B cell (primary cell): ENCODE measurements around the gene CCDC106. TPM values are rescaled to one million over a fixed set of nuclear protein-coding genes. Genes with fewer than 3 reads are reported as not detected.

ENCODE experiments used
- ATAC-seq: fragments of 200-7000 bp; cut with Tn5 transposase; one replicate; pipeline ENCODE4 v1.10.0; 2021; ENCODE audit warnings: low read depth, mild to moderate bottlenecking, moderate number of reproducible peaks, moderate library complexity
- CTCF ChIA-PET: fragments of 350-600 bp; sonication (Branson Sonifier 250); formaldehyde crosslinking; loops from one replicate; lab custom pipeline; 2021; ENCODE audit warnings: antibody characterized with exemption, inconsistent platforms; lab: Charles Lee
- POLR2A ChIA-PET: fragments of 350-600 bp; sonication (Branson Sonifier 250); formaldehyde crosslinking; loops from one replicate; lab custom pipeline; 2021; ENCODE audit warnings: antibody characterized with exemption; lab: Charles Lee
- DNase-seq: peaks from one replicate; pipeline ENCODE4 v3.0.0; 2013
- H2AFZ ChIP-seq: 2 replicates; pipeline ENCODE4 v1.6.1; 2012; ENCODE audit warnings: mild to moderate bottlenecking, low read depth, low read length; ENCODE audit not compliant: insufficient read depth, poor library complexity, severe bottlenecking
- H3K27ac ChIP-seq, 2 donors: 1 replicate in 1 of 2; 2 replicates in 1 of 2; pipeline ENCODE4 v1.5.1; 2012 to 2013; ENCODE audit warnings: low read length in 2 of 2, mild to moderate bottlenecking in 2 of 2, moderate library complexity in 1 of 2
- H3K27me3 ChIP-seq, 4 experiments: fragments of 200-600 bp in 1 of 4; sonication (generic) in 1 of 4; replicated peaks in 1 of 4; 1 replicate in 2 of 4; 2 replicates in 2 of 4; pipeline versions ENCODE4 v1.6.1 to v1.7.0; 2013 to 2016; ENCODE audit warnings: low read length in 3 of 4, mild to moderate bottlenecking in 2 of 4, mixed read lengths in 1 of 4, moderate library complexity in 1 of 4; ENCODE audit not compliant: insufficient read depth in 4 of 4, control insufficient read depth in 3 of 4; ENCODE audit errors: control extremely low read depth in 1 of 4
- H3K36me3 ChIP-seq, 2 experiments: replicated peaks in 1 of 2; 1 replicate in 1 of 2; 2 replicates in 1 of 2; pipeline versions ENCODE4 v1.6.1 to v1.7.1; 2013; ENCODE audit warnings: low read length in 1 of 2; ENCODE audit not compliant: insufficient read depth in 2 of 2, control insufficient read depth in 1 of 2; ENCODE audit errors: control extremely low read depth in 1 of 2, extremely low read depth in 1 of 2
- H3K4me1 ChIP-seq, 2 donors: fragments of 200-600 bp in 1 of 2; sonication (generic) in 1 of 2; 1 replicate in 1 of 2; 2 replicates in 1 of 2; pipeline versions ENCODE4 v1.5.1 to v1.6.1; 2013 to 2017; ENCODE audit warnings: low read length in 2 of 2; ENCODE audit not compliant: control insufficient read depth in 2 of 2, insufficient read depth in 2 of 2
- H3K4me2 ChIP-seq: replicated peaks from 2 replicates; pipeline ENCODE3; 2012; ENCODE audit warnings: mild to moderate bottlenecking, low read depth, low read length; ENCODE audit not compliant: poor library complexity, severe bottlenecking
- H3K4me3 ChIP-seq, 5 experiments: fragments of 200-600 bp in 1 of 5; sonication (generic) in 1 of 5; 1 replicate in 3 of 5; 2 replicates in 2 of 5; pipeline versions ENCODE4 v1.5.1 to v1.7.0; 2011 to 2016; ENCODE audit warnings: low read length in 4 of 5, mild to moderate bottlenecking in 4 of 5, low read depth in 2 of 5, control low read depth in 1 of 5, moderate library complexity in 1 of 5; ENCODE audit not compliant: insufficient read depth in 1 of 5; ENCODE audit errors: control extremely low read depth in 1 of 5, extremely low read depth in 1 of 5
- H3K79me2 ChIP-seq: fragments of 200-600 bp; sonication (generic); one replicate; pipeline ENCODE4 v1.6.0; 2016; ENCODE audit warnings: low read length; ENCODE audit not compliant: control insufficient read depth, insufficient read depth
- H3K9ac ChIP-seq: fragments of 200-600 bp; sonication (generic); 2 replicates; pipeline ENCODE4 v1.6.1; 2017; ENCODE audit warnings: mild to moderate bottlenecking, low read length, moderate library complexity
- H3K9me3 ChIP-seq, 3 donors: one replicate each; pipeline versions ENCODE4 v1.6.1 to v1.7.1; 2013; ENCODE audit warnings: low read length in 2 of 3; ENCODE audit not compliant: control insufficient read depth in 2 of 3, insufficient read depth in 1 of 3; ENCODE audit errors: control extremely low read depth in 1 of 3
- H4K20me1 ChIP-seq: 2 replicates; pipeline ENCODE4 v1.6.0; 2012; ENCODE audit warnings: mild to moderate bottlenecking, low read length; ENCODE audit not compliant: insufficient read depth, control insufficient read depth, poor library complexity, severe bottlenecking
- H3K27ac Mint-ChIP-seq: one replicate; pipeline ENCODE4 v1.8.0; 2021; ENCODE audit warnings: mixed read lengths
- H3K27me3 Mint-ChIP-seq: one replicate; pipeline ENCODE4 v1.8.0; 2021; ENCODE audit warnings: mixed read lengths
- H3K4me1 Mint-ChIP-seq: one replicate; pipeline ENCODE4 v1.8.0; 2021; ENCODE audit warnings: mixed read lengths
- H3K4me3 Mint-ChIP-seq: one replicate; pipeline ENCODE4 v1.8.0; 2021; ENCODE audit warnings: mixed read lengths
- H3K9me3 Mint-ChIP-seq: one replicate; pipeline ENCODE4 v1.8.0; 2022; ENCODE audit warnings: mixed read lengths; ENCODE audit not compliant: insufficient read depth
- CTCF ChIP-seq: fragments of 200-600 bp; IDR thresholded peaks from one replicate; pipeline ENCODE4 v1.8.0; 2022; ENCODE audit warnings: antibody characterized with exemption, mild to moderate bottlenecking
- EZH2 ChIP-seq: IDR thresholded peaks from 2 replicates; pipeline ENCODE4 v1.6.1; 2012; ENCODE audit warnings: borderline replicate concordance, low read depth, mild to moderate bottlenecking, moderate library complexity, low read length; ENCODE audit not compliant: insufficient read depth, poor library complexity, severe bottlenecking
- WGBS: methylation state at CpG from one replicate; pipeline ENCODE4 v1.1.5; 2013; ENCODE audit warnings: missing lambda C conversion rate; ENCODE audit not compliant: insufficient coverage; 5-methylcytosine and 5-hydroxymethylcytosine counted together
- intact Hi-C: fragments of 100-400 bp; cut with micrococcal nuclease; formaldehyde crosslinking; loops from one replicate; pipeline ENCODE4 v1.10.0; 2022
- polyA plus RNA-seq: library from polyadenylated mRNA; depleted of rRNA; stranded (reverse); fragments of >200 nt; gene quantifications from 2 replicates; pipeline ENCODE4 v1.2.3, GENCODE V29; 2012
- total RNA-seq, 2 donors: library from RNA; stranded (reverse); fragments of 120-200 nt in 1 of 2; gene quantifications; 1 replicate in 1 of 2; 2 replicates in 1 of 2; pipeline versions ENCODE4 v1.2.3 to v1.2.4, GENCODE V29; 2013 to 2022

CCDC106 gene
- total and polyA plus RNA-seq, 2 donors (not counting 1 experiment from before 2014, with no cell fraction given): 25.2 to 52.1 TPM

DNA sequence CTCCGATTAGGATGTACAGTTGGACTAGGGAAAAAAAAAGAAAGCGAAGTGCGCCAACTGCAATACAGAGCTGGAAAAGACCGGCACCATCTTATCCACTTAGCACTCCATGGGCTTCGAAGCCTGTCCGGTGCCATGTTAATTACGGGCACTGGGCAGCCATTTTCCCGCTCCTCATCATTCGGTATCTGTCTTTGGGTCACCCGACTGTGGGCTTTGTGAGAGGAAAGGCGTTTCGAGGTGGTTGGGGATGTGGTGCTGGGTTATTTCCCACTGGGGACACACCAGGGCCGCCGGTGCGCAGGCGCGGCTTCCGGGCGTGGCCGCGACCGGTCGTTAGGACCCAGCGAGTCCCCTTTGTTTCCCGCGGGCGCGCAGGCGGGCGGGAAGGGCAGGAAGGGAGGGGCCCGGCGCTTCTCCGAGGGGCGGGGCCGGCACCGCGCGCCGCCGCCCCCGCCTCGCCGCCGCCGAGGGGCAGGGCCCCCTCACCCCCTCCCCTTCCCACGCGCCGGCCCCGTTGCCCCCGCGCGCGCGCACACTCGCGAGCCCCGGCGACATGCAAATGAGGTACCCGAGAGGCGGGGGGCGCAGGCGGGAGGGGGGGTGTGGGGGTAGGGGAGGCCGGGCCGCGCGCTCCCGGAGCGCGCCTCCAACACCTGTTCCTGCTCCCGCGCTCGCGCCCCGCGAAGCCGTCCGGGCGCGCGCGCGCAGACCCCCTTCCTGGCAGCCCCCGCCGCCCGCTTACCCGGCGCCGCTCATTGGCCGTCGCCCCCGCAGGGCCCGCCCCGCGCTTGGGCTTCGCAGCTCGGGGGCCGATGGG is 48.0 kb upstream of the CCDC106 start, which contains the start of gene ZNF524:
Gene ZNF524 (plus strand): TSS at position 447 of the 820 bp plus-strand sequence. CDS start 1,825 bp downstream, outside the sequence.
- Histone ChIP-seq H3K9ac (peak within 1 kb of the TSS; percentile 88), H3K27me3 (no peaks in the 10 kb centered on the region), H3K27ac (peak within 1 kb of the TSS; percentile 86 to 94), H3K36me3 (peaks cover 0 to 16% of the 10 kb centered on the region in 2 experiments), H3K4me3 (peak within 1 kb of the TSS; percentile 59 to 97 (median 82)), H3K4me1 (peaks cover 10 to 27% of the 10 kb centered on the region in 2 donors), H3K79me2 (peaks cover 4% of the 10 kb centered on the region), H4K20me1 (no peaks in the 10 kb centered on the region), H3K4me2 (peak within 1 kb of the TSS; percentile 83), H3K9me3 (peaks cover 0 to 8% (median 0%) of the 10 kb centered on the region in 3 donors), H2AFZ (peak within 1 kb of the TSS; percentile 92)
- Mint-ChIP-seq H3K27ac (peak within 1 kb of the TSS; percentile 99), H3K4me3 (peak within 1 kb of the TSS; percentile 100), H3K4me1 (peaks cover 28% of the 10 kb centered on the region), H3K9me3 (no peaks in the 10 kb centered on the region), H3K27me3 (no peaks in the 10 kb centered on the region)
- TF ChIP-seq EZH2 (no peak), CTCF (no peak)
- ATAC-seq: peak; percentile 53
- under 1% methylated on average over 65 of the region's 97 CpGs for WGBS
- intact Hi-C loops: loop anchor here (1.0 to 10.0 kb wide), 7 partner anchors 13 to 345 kb away; partner anchors contain the start of genes BRSK1, HSPBP1, PPP6R1 and UBE2S
- ChIA-PET POLR2A (interaction anchor here (0.6 to 2.8 kb wide), 25 partner anchors 12 to 595 kb away, joined by 3 to 58 read pairs (median 4); partner anchors contain the start of genes HSPBP1, ISOC2, KMT5C and PPP6R1), CTCF (interaction anchor here (0.6 to 2.0 kb wide), 12 partner anchors 16 to 132 kb away, joined by 3 to 11 read pairs (median 3); no protein-coding TSS in a partner anchor)
- DNase-seq: peak; percentile 98
